DOHH2 (cell line): ENCODE results near the gene ST7.

ENCODE experiments used
- H3F3A ChIP-seq: fragments of 200-600 bp; sonication (generic), shearing (Covaris generic); 2 replicates; pipeline ENCODE4 v1.6.0; 2016; ENCODE audit warnings: antibody characterized with exemption, mild to moderate bottlenecking; ENCODE audit not compliant: control insufficient read depth, insufficient read depth
- H3K27ac ChIP-seq: fragments of 200-600 bp; sonication (generic); 2 replicates; pipeline ENCODE4 v1.5.1; 2014; ENCODE audit warnings: low read depth, mild to moderate bottlenecking, low read length, moderate library complexity
- H3K27me3 ChIP-seq: fragments of 200-600 bp; sonication (generic); 2 replicates; pipeline ENCODE4 v1.6.1; 2014; ENCODE audit warnings: mild to moderate bottlenecking, low read length, mixed read lengths; ENCODE audit not compliant: control insufficient read depth
- H3K36me3 ChIP-seq: fragments of 200-600 bp; sonication (generic); 2 replicates; pipeline ENCODE4 v1.6.1; 2014; ENCODE audit warnings: mild to moderate bottlenecking, low read length, moderate library complexity, mixed read lengths; ENCODE audit not compliant: control insufficient read depth
- H3K4me1 ChIP-seq: fragments of 200-600 bp; sonication (generic); 2 replicates; pipeline ENCODE4 v1.6.1; 2014; ENCODE audit warnings: mild to moderate bottlenecking, low read length, mixed read lengths; ENCODE audit not compliant: control insufficient read depth
- H3K4me2 ChIP-seq: fragments of 200-600 bp; sonication (generic); 2 replicates; pipeline ENCODE4 v1.6.0; 2014; ENCODE audit warnings: mild to moderate bottlenecking, low read length, moderate library complexity
- H3K4me3 ChIP-seq: fragments of 200-600 bp; sonication (generic); 2 replicates; pipeline ENCODE4 v1.5.1; 2014; ENCODE audit warnings: mild to moderate bottlenecking, low read length, mixed read lengths
- H3K79me2 ChIP-seq: fragments of 200-600 bp; sonication (generic); 2 replicates; pipeline ENCODE4 v1.6.1; 2014; ENCODE audit warnings: mild to moderate bottlenecking, low read length, mixed read lengths; ENCODE audit not compliant: control insufficient read depth
- H3K9me2 ChIP-seq: fragments of 200-600 bp; sonication (generic); replicated peaks from 2 replicates; pipeline ENCODE4 v1.6.1; 2014; ENCODE audit warnings: mild to moderate bottlenecking, low read length, mixed read lengths; ENCODE audit not compliant: control insufficient read depth
- H3K9me3 ChIP-seq: fragments of 200-600 bp; sonication (generic); 2 replicates; pipeline ENCODE4 v1.6.1; 2014; ENCODE audit warnings: antibody characterized with exemption, low read length, mixed read lengths; ENCODE audit not compliant: control insufficient read depth, insufficient read depth
- H4K20me1 ChIP-seq: fragments of 200-600 bp; sonication (generic); 2 replicates; pipeline ENCODE4 v1.6.0; 2014; ENCODE audit warnings: low read depth, mild to moderate bottlenecking, antibody characterized with exemption, low read length, moderate library complexity; ENCODE audit not compliant: control insufficient read depth, insufficient read depth
- CTCF ChIP-seq: fragments of 200-600 bp; sonication (generic); IDR thresholded peaks from one replicate; pipeline ENCODE4 v1.5.1; 2014; ENCODE audit warnings: antibody characterized with exemption, mild to moderate bottlenecking, low read depth, low read length; ENCODE audit not compliant: poor library complexity, severe bottlenecking
- EZH2phosphoT487 ChIP-seq: fragments of 200-600 bp; sonication (generic); IDR thresholded peaks from 2 replicates; pipeline ENCODE4 v1.6.1; 2017; ENCODE audit warnings: borderline replicate concordance, mild to moderate bottlenecking, antibody characterized with exemption, low read length, moderate library complexity, mixed read lengths

Gene ST7

GRCh38 chr7:116922545-116922944 lies 30.8 kb upstream of the ST7 start:
- Histone ChIP-seq H3K4me1 (no peaks in the 10 kb centered on the region), H3K4me3 (no peak overlapping the region), H3K27ac (no peak overlapping the region), H3K9me3 (no peaks in the 10 kb centered on the region), H3K9me2 (no peaks in the 10 kb centered on the region), H3K27me3 (0 out of 2 replicates have a peak, but pooled peaks cover 3% of the 10 kb centered on the region), H3K79me2 (no peaks in the 10 kb centered on the region), H4K20me1 (no peaks in the 10 kb centered on the region), H3K36me3 (peaks cover 8% of the 10 kb centered on the region), H3K4me2 (no peak overlapping the region), H3F3A (no peaks in the 10 kb centered on the region; the same call in 1 of the 2 replicates)
- no peak for TF ChIP-seq EZH2phosphoT487
- TF ChIP-seq CTCF, result no peak

DNA sequence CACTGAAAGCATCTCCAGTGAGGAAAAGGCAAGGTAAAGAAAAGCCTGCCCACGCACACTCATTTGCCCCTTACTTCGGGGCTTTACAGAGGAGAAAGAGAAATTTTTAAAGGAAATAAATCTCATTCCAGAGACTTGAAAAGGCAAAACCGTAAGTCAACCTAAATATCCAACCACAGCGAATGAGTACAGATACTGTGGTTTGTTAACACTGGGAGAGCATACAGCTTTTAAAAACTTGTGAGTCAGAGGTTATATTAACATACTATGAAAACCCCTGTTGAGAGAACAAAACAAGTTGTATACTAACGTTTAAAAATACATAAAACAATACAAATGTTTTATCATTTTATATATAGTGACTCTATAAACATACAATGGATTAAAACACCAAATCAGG lies 28.6 kb upstream of the ST7 start:
- H3K27ac ChIP-seq, result no peak overlapping the region
- H4K20me1 ChIP-seq, result no peaks in the 10 kb centered on the region
- no peak for TF ChIP-seq CTCF
- TF ChIP-seq EZH2phosphoT487, result no peak
- H3K27me3 ChIP-seq, result peaks cover 11% of the 10 kb centered on the region
- no peak overlapping the region for H3K4me2 ChIP-seq
- H3K79me2 ChIP-seq, result no peaks in the 10 kb centered on the region
- no peaks in the 10 kb centered on the region for H3K9me3 ChIP-seq
- H3K4me1 ChIP-seq, result no peaks in the 10 kb centered on the region
- H3K4me3 ChIP-seq, result no peak overlapping the region
- no peaks in the 10 kb centered on the region; the same call in 1 of the 2 replicates for H3F3A ChIP-seq
- H3K36me3 ChIP-seq, result no peaks in the 10 kb centered on the region
- H3K9me2 ChIP-seq, result no peaks in the 10 kb centered on the region

DNA sequence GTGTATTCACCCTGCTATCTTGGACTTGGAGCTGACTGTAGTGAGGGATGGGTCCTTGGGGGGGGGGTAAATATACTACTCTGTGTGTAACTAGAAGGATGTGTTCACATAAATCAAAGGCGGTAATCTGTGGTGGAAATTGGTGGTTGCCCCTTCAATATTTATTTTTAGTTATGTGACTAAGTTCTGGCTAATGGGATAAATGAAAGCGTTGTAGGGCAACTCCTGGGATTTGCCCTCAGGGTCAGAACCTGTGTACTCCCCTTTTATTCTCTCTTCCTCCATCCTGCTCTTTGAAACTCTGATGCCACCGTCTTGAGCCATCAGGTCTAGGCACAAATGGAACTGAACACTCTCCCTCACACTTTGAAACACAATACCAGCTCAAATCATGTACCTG lies 24.3 kb upstream of the ST7 start:
- Histone ChIP-seq H3K36me3 (no peaks in the 10 kb centered on the region), H4K20me1 (no peaks in the 10 kb centered on the region), H3K27me3 (peaks cover 11% of the 10 kb centered on the region), H3K4me3 (no peak overlapping the region), H3F3A (no peaks in the 10 kb centered on the region), H3K4me1 (peaks cover 3% of the 10 kb centered on the region), H3K79me2 (no peaks in the 10 kb centered on the region), H3K4me2 (no peak overlapping the region), H3K9me2 (no peaks in the 10 kb centered on the region), H3K27ac (no peak overlapping the region), H3K9me3 (no peaks in the 10 kb centered on the region)
- no peak for TF ChIP-seq EZH2phosphoT487
- no peak for TF ChIP-seq CTCF
